HepG2 (cell line): ENCODE data around the gene OAS2. TPM values are rescaled to one million over a fixed set of nuclear protein-coding genes. Genes with fewer than 3 reads are reported as not detected.
A peak's percentile ranks its signal among the peaks of the same experiment; 100 is the strongest.

Experiments used
- ATAC-seq: fragments of 200-7000 bp; cut with Tn5 transposase; 3 replicates; pipeline ENCODE4 v1.9.1; 2020; ENCODE audit warnings: mild to moderate bottlenecking, moderate library complexity
- Bru-seq: library from RNA; stranded (reverse); fragments of 400-500 nt; gene quantifications from one replicate; lab custom pipeline; 2021; lab: Mats Ljungman, UMichigan
- BruChase-seq, 2 experiments: library from RNA; stranded (reverse); fragments of 400-500 nt; gene quantifications; one replicate each; lab custom pipeline; 2021; lab: Mats Ljungman, UMichigan
- BruUV-seq: library from RNA; stranded (reverse); fragments of 400-500 nt; replicated peaks from 2 replicates; lab custom pipeline; 2021; lab: Mats Ljungman, UMichigan
- CTCF ChIA-PET: fragments of 300-600 bp; formaldehyde crosslinking; extraction: SDS; loops from one replicate; lab custom pipeline; 2021; ENCODE audit warnings: low total read pairs, inconsistent platforms, low intra/inter-chr PET ratio; lab: Yijun Ruan, JAX
- POLR2A ChIA-PET: fragments of 350-600 bp; sonication (Branson Sonifier 250); formaldehyde crosslinking; loops from one replicate; lab custom pipeline; 2020; ENCODE audit warnings: antibody characterized with exemption, inconsistent platforms; lab: Yijun Ruan, JAX
- DNase-seq: peaks from one replicate; pipeline ENCODE4 v3.0.0-alpha.2; 2015; ENCODE audit warnings: low spot score
- FAIRE-seq: peaks from 3 replicates; lab custom pipeline; 2011; peaks lifted over from hg19 to GRCh38; lab: Jason Lieb, UNC
- H2AFZ ChIP-seq: one replicate; pipeline ENCODE4 v1.6.1; 2011; ENCODE audit warnings: low read length, inconsistent platforms
- H3K27ac ChIP-seq: fragments of 300-600 bp; 3 replicates; pipeline ENCODE4 v1.8.0; 2011; ENCODE audit warnings: mixed run types, mild to moderate bottlenecking, mixed read lengths, low read length, inconsistent platforms; ENCODE audit not compliant: insufficient read depth; ENCODE audit errors: extremely low read length
- H3K27me3 ChIP-seq, 2 experiments: fragments of 200-600 bp in 1 of 2; 2 replicates in 1 of 2; 3 replicates in 1 of 2; pipeline versions ENCODE4 v1.6.0 to v1.8.0; 2011; ENCODE audit warnings: low read length in 2 of 2, mild to moderate bottlenecking in 2 of 2, moderate library complexity in 2 of 2, inconsistent platforms in 1 of 2; ENCODE audit not compliant: insufficient read depth in 2 of 2, control insufficient read depth in 1 of 2
- H3K36me3 ChIP-seq, 2 experiments: fragments of 200-600 bp in 1 of 2; replicated peaks in 1 of 2; 2 replicates in 1 of 2; 3 replicates in 1 of 2; pipeline versions ENCODE4 v1.5.1 to v1.8.0; 2011; ENCODE audit warnings: low read length in 2 of 2, inconsistent platforms in 1 of 2; ENCODE audit not compliant: insufficient read depth in 2 of 2, control insufficient read depth in 1 of 2
- H3K4me1 ChIP-seq: 2 replicates; pipeline ENCODE4 v1.5.1; 2012; ENCODE audit warnings: low read length, inconsistent platforms; ENCODE audit not compliant: insufficient read depth
- H3K4me2 ChIP-seq: 2 replicates; pipeline ENCODE4 v1.6.0; 2011; ENCODE audit warnings: low read depth, low read length, inconsistent platforms
- H3K4me3 ChIP-seq, 3 experiments: fragments of 200-600 bp in 1 of 3; sonication (generic), shearing (Covaris generic) in 1 of 3; replicated peaks in 1 of 3; 2 replicates each; pipeline ENCODE4 v1.5.1; 2011 to 2016; ENCODE audit warnings: low read length in 3 of 3, inconsistent platforms in 2 of 3, low read depth in 2 of 3, mild to moderate bottlenecking in 2 of 3, control low read depth in 1 of 3, mixed read lengths in 1 of 3; ENCODE audit not compliant: insufficient read depth in 1 of 3
- H3K79me2 ChIP-seq: one replicate; pipeline ENCODE4 v1.6.1; 2011; ENCODE audit warnings: low read length, inconsistent platforms; ENCODE audit not compliant: insufficient read depth
- H3K9ac ChIP-seq: 2 replicates; pipeline ENCODE4 v1.6.0; 2011; ENCODE audit warnings: mild to moderate bottlenecking, low read depth, low read length, inconsistent platforms; ENCODE audit not compliant: insufficient read depth
- H3K9me3 ChIP-seq: 2 replicates; pipeline ENCODE4 v1.5.1; 2012; ENCODE audit warnings: mild to moderate bottlenecking, low read length
- H4K20me1 ChIP-seq: 2 replicates; pipeline ENCODE4 v1.6.0; 2011; ENCODE audit warnings: inconsistent platforms, mild to moderate bottlenecking, low read length, moderate library complexity; ENCODE audit not compliant: insufficient read depth
- ETV5 ChIP-seq: IDR thresholded peaks from 2 replicates; pipeline ENCODE4 v1.6.1; 2018; ENCODE audit warnings: missing biosample characterization, missing genetic modification reagents, inconsistent platforms, borderline replicate concordance
- SALL1 ChIP-seq: sonication (generic); formaldehyde crosslinking; IDR thresholded peaks from 2 replicates; pipeline ENCODE4 v1.8.0; 2022; ENCODE audit warnings: mild to moderate bottlenecking, missing genetic modification reagents
- ZMYM3 ChIP-seq: sonication (generic); formaldehyde crosslinking; IDR thresholded peaks from 2 replicates; pipeline ENCODE4 v1.5.1; 2020; ENCODE audit warnings: mild to moderate bottlenecking, missing genetic modification reagents
- ZNF256 ChIP-seq: sonication (generic); formaldehyde crosslinking; conservative IDR thresholded peaks from 2 replicates; pipeline ENCODE4 v1.4.0; 2020; ENCODE audit warnings: missing genetic modification reagents
- ZNF629 ChIP-seq: sonication (generic); formaldehyde crosslinking; conservative IDR thresholded peaks from 2 replicates; pipeline ENCODE4 v1.5.0; 2020; ENCODE audit warnings: missing genetic modification reagents
- ZNF768 ChIP-seq: sonication (generic); formaldehyde crosslinking; IDR thresholded peaks from 2 replicates; pipeline ENCODE4 v1.4.0; 2020; ENCODE audit warnings: missing genetic modification reagents
- WGBS: methylation state at CpG from one replicate; pipeline ENCODE4 v1.1.6; 2017; ENCODE audit warnings: low lambda C conversion rate; 5-methylcytosine and 5-hydroxymethylcytosine counted together
- in situ Hi-C: cut with HindIII; loops from 2 replicates; pipeline ENCODE4 v1.10.0; 2017; ENCODE audit warnings: low pct_unique_long_range_greater_than_20kb; ENCODE audit not compliant: extremely low pct_ligation_motif_present
- intact Hi-C: fragments of 100-400 bp; cut with micrococcal nuclease; formaldehyde crosslinking; loops from one replicate; pipeline ENCODE4 v1.10.0; 2022; ENCODE audit not compliant: unreplicated experiment
- long read RNA-seq, 2 experiments: library from RNA in 1 of 2; library from polyadenylated mRNA in 1 of 2; stranded (forward) in 1 of 2; unstranded in 1 of 2; transcript quantifications; one replicate each; pipeline ENCODE4 v2.0.0, GENCODE V29; 2019 to 2022
- polyA minus RNA-seq, 3 experiments: library from RNA; depleted of rRNA, polyadenylated mRNA; stranded (reverse); fragments of >200 nt; gene quantifications; 2 replicates each; pipeline ENCODE4 v1.2.3, GENCODE V29; 2011; ENCODE audit warnings: low replicate concordance in 1 of 3
- polyA plus RNA-seq, 8 experiments: library from polyadenylated mRNA; depleted of rRNA in 3 of 8; stranded (reverse) in 7 of 8; unstranded in 1 of 8; fragments of >200 nt; fragmentation: Illumina TruSeq in 4 of 8; extraction: Trizol in 4 of 8; gene quantifications; 2 replicates each; pipeline versions ENCODE4 v1.2.1 to v1.2.3, GENCODE V29; 2011 to 2016; ENCODE audit warnings: low read depth in 4 of 8, missing spikeins in 1 of 8, mixed read lengths in 1 of 8; ENCODE audit not compliant: insufficient read depth in 1 of 8
- total RNA-seq, 5 experiments: library from RNA; depleted of rRNA; stranded (reverse); fragments of >200 nt; fragmentation: Illumina TruSeq; extraction: Trizol; gene quantifications; 2 replicates each; pipeline ENCODE4 v1.2.3, GENCODE V29; 2016; ENCODE audit warnings: low read depth in 1 of 5
- TF ChIP-seq, protein P1 (sequence below): sonication (generic); formaldehyde crosslinking; IDR thresholded peaks from 2 replicates; pipeline ENCODE4 v1.4.0; 2020; ENCODE audit warnings: missing genetic modification reagents
- TF ChIP-seq, protein P2 (sequence below): sonication (generic); formaldehyde crosslinking; IDR thresholded peaks from 2 replicates; pipeline ENCODE4 v1.4.0; 2020; ENCODE audit warnings: missing genetic modification reagents, borderline replicate concordance

Gene OAS2, protein sequence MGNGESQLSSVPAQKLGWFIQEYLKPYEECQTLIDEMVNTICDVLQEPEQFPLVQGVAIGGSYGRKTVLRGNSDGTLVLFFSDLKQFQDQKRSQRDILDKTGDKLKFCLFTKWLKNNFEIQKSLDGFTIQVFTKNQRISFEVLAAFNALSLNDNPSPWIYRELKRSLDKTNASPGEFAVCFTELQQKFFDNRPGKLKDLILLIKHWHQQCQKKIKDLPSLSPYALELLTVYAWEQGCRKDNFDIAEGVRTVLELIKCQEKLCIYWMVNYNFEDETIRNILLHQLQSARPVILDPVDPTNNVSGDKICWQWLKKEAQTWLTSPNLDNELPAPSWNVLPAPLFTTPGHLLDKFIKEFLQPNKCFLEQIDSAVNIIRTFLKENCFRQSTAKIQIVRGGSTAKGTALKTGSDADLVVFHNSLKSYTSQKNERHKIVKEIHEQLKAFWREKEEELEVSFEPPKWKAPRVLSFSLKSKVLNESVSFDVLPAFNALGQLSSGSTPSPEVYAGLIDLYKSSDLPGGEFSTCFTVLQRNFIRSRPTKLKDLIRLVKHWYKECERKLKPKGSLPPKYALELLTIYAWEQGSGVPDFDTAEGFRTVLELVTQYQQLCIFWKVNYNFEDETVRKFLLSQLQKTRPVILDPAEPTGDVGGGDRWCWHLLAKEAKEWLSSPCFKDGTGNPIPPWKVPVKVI
- 0.24 and 0.44 TPM in 2 replicates for total RNA-seq (2016; rRNA removed; fragmentation: Illumina TruSeq; extraction: Trizol)
- total RNA-seq (2016; cell fraction: cytosol; rRNA removed; fragmentation: Illumina TruSeq; extraction: Trizol; ENCODE audit: low read depth), result not detected in 2 replicates
- 0.11 TPM in 1 of 2 replicates, not detected in the other for total RNA-seq (2016; cell fraction: insoluble cytoplasmic fraction; rRNA removed; fragmentation: Illumina TruSeq; extraction: Trizol)
- total RNA-seq (2016; cell fraction: membrane; rRNA removed; fragmentation: Illumina TruSeq; extraction: Trizol), result 0.10 TPM in 1 of 2 replicates, not detected in the other
- total RNA-seq (2016; cell fraction: nucleus; rRNA removed; fragmentation: Illumina TruSeq; extraction: Trizol), result not detected in 2 replicates
- polyA plus RNA-seq (2011; rRNA removed), result 0.05 and 0.10 TPM in 2 replicates
- polyA plus RNA-seq (2011; cell fraction: cytosol; rRNA removed), result 0.07 and 0.09 TPM in 2 replicates
- polyA plus RNA-seq (2011; cell fraction: nucleus; rRNA removed), result 0.13 and 0.23 TPM in 2 replicates
- polyA plus RNA-seq (2012), result not detected in 2 replicates
- not detected in 2 replicates for polyA plus RNA-seq (2016; cell fraction: cytosol; fragmentation: Illumina TruSeq; extraction: Trizol; ENCODE audit: low read depth)
- 0.20 TPM in 1 of 2 replicates, not detected in the other for polyA plus RNA-seq (2016; cell fraction: insoluble cytoplasmic fraction; fragmentation: Illumina TruSeq; extraction: Trizol; ENCODE audit: low read depth)
- polyA plus RNA-seq (2016; cell fraction: membrane; fragmentation: Illumina TruSeq; extraction: Trizol; ENCODE audit: low read depth), result not detected in 2 replicates
- not detected in 2 replicates for polyA plus RNA-seq (2016; cell fraction: nucleus; fragmentation: Illumina TruSeq; extraction: Trizol; ENCODE audit: insufficient read depth, low read depth)
- 0.98 TPM in 1 of 2 replicates, not detected in the other for polyA minus RNA-seq (2011; rRNA and poly(A)+ RNA removed; ENCODE audit: low replicate concordance)
- polyA minus RNA-seq (2011; cell fraction: cytosol; rRNA and poly(A)+ RNA removed), result not detected in 2 replicates
- not detected in 2 replicates for polyA minus RNA-seq (2011; cell fraction: nucleus; rRNA and poly(A)+ RNA removed)
- percentile 14 among the genes with signal in this experiment for Bru-seq, nascent RNA
- BruChase-seq, experiment 1, labeled RNA remaining after a 6-hour chase, result percentile 13 among the genes with signal in this experiment
- BruChase-seq, experiment 2, labeled RNA remaining after a 2-hour chase, result percentile 17 among the genes with signal in this experiment
- long read RNA-seq, experiment 1, result 0 reads
- long read RNA-seq, experiment 2, partial matches to known transcripts, result 0 of 1 reads
- long read RNA-seq, experiment 2, other reads (novel, unspliced or antisense), result 0 of 1 reads

DNA sequence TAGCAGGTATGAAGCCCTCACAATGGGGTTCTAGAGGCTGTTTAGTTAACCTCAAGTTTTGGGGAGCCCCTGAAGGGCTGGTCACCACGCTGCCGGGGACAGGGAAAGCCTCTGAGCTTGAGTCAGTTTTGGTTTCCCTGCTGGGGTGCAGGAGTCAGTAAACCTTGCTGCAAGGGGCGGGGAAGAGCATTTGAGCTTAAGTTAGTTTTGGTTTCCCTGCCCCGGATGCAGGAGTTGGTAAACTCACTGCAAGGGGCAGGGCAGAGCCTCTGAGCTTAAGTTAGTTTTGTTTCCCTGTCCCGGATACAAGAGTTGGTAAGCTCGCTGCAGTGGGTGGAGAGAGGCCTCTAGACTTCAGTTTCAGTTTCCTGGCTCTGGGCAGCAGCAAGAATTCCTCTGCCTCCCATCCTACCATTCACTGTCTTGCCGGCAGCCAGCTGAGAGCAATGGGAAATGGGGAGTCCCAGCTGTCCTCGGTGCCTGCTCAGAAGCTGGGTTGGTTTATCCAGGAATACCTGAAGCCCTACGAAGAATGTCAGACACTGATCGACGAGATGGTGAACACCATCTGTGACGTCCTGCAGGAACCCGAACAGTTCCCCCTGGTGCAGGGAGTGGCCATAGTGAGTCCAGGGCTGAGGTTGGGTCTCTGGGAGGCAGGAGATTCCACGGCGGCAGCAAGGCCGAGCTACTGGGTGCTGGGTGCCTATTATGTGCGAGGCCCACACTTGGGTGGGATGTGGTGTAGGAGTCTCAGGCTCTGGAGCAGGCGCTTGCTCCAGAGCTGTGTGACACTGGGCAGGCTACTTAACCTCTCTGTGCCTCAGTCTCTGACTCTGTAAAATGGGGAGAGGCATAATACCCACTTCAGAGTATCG, at the start of gene OAS2:
OAS2 (plus strand) TSS at position 357 of the 878 bp plus-strand sequence; CDS start at position 447, 90 bp downstream.
- Histone ChIP-seq H3K9me3 (no peaks in the 10 kb centered on the region), H3K36me3 (no peaks in the 10 kb centered on the region), H3K4me1 (peaks cover 16% of the 10 kb centered on the region), H3K4me3 (peak within 1 kb of the TSS; percentile 7 to 70 (median 61); a peak in 5 of 6 replicates), H3K27ac (no peak within 1 kb of the TSS), H3K4me2 (peak within 1 kb of the TSS; percentile 88), H3K27me3 (peaks cover 0 to 2% of the 10 kb centered on the region in 2 experiments; a peak in 1 of 5 replicates), H3K9ac (0 out of 2 replicates have a peak within 1 kb of the TSS, but pooled peaks have one; percentile 21), H3K79me2 (no peaks in the 10 kb centered on the region), H2AFZ (peak within 1 kb of the TSS; percentile 82), H4K20me1 (no peaks in the 10 kb centered on the region)
- BruUV-seq, result no TSS peak
- FAIRE-seq, result no peak
- CTCF ChIA-PET, result no interaction called here
- POLR2A ChIA-PET, result no interaction called here
- 8% methylated on average over 14 of the region's 19 CpGs for WGBS
- peak; percentile 84 for ATAC-seq
- intact Hi-C loops, result loop anchor here (5.0 kb wide), 1 partner anchor 76 kb away; no protein-coding TSS in a partner anchor
- peak; percentile 12 for DNase-seq
- in situ Hi-C loops, result no loop called here
- TF ChIP-seq ETV5 (CRISPR knock-in tag) (0 out of 2 replicates have a peak, but pooled peaks have one; percentile 11), SALL1 (CRISPR knock-in tag) (peak; percentile 14; the same call in 1 of the 2 replicates), ZNF768 (peak; percentile 99), ZMYM3 (peak; percentile 83), ZNF256 (CRISPR knock-in tag) (0 out of 2 replicates have a peak, but pooled peaks have one; percentile 38), ZNF629 (peak; percentile 80)
- TF ChIP-seq, protein P1, sequence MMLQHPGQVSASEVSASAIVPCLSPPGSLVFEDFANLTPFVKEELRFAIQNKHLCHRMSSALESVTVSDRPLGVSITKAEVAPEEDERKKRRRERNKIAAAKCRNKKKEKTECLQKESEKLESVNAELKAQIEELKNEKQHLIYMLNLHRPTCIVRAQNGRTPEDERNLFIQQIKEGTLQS, result no peak
- TF ChIP-seq, protein P2, sequence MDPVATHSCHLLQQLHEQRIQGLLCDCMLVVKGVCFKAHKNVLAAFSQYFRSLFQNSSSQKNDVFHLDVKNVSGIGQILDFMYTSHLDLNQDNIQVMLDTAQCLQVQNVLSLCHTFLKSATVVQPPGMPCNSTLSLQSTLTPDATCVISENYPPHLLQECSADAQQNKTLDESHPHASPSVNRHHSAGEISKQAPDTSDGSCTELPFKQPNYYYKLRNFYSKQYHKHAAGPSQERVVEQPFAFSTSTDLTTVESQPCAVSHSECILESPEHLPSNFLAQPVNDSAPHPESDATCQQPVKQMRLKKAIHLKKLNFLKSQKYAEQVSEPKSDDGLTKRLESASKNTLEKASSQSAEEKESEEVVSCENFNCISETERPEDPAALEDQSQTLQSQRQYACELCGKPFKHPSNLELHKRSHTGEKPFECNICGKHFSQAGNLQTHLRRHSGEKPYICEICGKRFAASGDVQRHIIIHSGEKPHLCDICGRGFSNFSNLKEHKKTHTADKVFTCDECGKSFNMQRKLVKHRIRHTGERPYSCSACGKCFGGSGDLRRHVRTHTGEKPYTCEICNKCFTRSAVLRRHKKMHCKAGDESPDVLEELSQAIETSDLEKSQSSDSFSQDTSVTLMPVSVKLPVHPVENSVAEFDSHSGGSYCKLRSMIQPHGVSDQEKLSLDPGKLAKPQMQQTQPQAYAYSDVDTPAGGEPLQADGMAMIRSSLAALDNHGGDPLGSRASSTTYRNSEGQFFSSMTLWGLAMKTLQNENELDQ (CRISPR knock-in tag), result no peak
